ENCODE measurements around the gene SLC6A4. TPM values are rescaled to one million over a fixed set of nuclear protein-coding genes. Genes with fewer than 3 reads are reported as not detected.

Gene SLC6A4
- total RNA-seq, 1 experiment from 2014 or later: 0.02 TPM

- no peak overlapping the region for H3K27ac ChIP-seq (ENCODE audit: insufficient read length, low read depth, low read length)
- peaks cover 9 to 11% of the 10 kb centered on the region in 2 experiments for H3K9me3 Mint-ChIP-seq
- H3K36me3 Mint-ChIP-seq (ENCODE audit: insufficient read depth in 1 of 3, low read depth in 3 of 3): peaks cover 0 to 7% (median 7%) of the 10 kb centered on the region in 3 experiments; a peak in 4 of 7 replicates
- no CpG with 5 or more reads among the region's 20 CpGs for WGBS (ENCODE audit: extremely low coverage, insufficient read length, low lambda C conversion rate)
- no peak overlapping the region for H4K91ac ChIP-seq (ENCODE audit: insufficient read length, low read depth, low read length)
- H3K27ac Mint-ChIP-seq: no peak overlapping the region
- H3K14ac ChIP-seq (ENCODE audit: insufficient read depth, low read length): no peak overlapping the region
- H2BK20ac ChIP-seq (ENCODE audit: low read depth, low read length, poor library complexity, severe bottlenecking): no peak overlapping the region
- H3K56ac ChIP-seq (ENCODE audit: insufficient read length, low read depth, low read length): no peak overlapping the region
- peaks cover 81% of the 10 kb centered on the region for H3K27me3 Mint-ChIP-seq (ENCODE audit: low read depth)
- TF ChIP-seq CTCF (conservative IDR thresholded peaks at IDR 0.05): peak; percentile 50
- H3K4me2 ChIP-seq (ENCODE audit: insufficient read depth, insufficient read length, low read length): peak overlapping the region; percentile 35
- H2BK12ac ChIP-seq (ENCODE audit: insufficient read length, low read depth, low read length): no peak overlapping the region
- H3K4ac ChIP-seq (ENCODE audit: low read depth, low read length): no peak overlapping the region
- H4K20me1 ChIP-seq (ENCODE audit: control insufficient read depth, insufficient read depth, insufficient read length): no peaks in the 10 kb centered on the region
- H3K4me3 Mint-ChIP-seq: peak overlapping the region in 1 of 2 experiments; percentile 70; a peak in 2 of 5 replicates
- H3K4me1 Mint-ChIP-seq: peaks cover 27 to 28% of the 10 kb centered on the region in 2 experiments
- no peaks in the 10 kb centered on the region for H3K79me1 ChIP-seq (ENCODE audit: insufficient read depth, low read depth, low read length, poor library complexity, severe bottlenecking)
- H2BK5ac ChIP-seq (ENCODE audit: insufficient read length, low read length): no peak overlapping the region
- H3K4me1 ChIP-seq (ENCODE audit: insufficient read depth, low read length): no peaks in the 10 kb centered on the region
- H2AFZ ChIP-seq (ENCODE audit: low read length): no peak overlapping the region
- no peak overlapping the region for H3T11ph ChIP-seq (ENCODE audit: low read length)
- no peak overlapping the region for H4K5ac ChIP-seq (ENCODE audit: insufficient read length, low read depth, low read length)
- no peak overlapping the region for H4K8ac ChIP-seq (replicated peaks; ENCODE audit: insufficient read length, low read depth, low read length)
- peaks cover 33% of the 10 kb centered on the region; the same call in 1 of the 2 replicates for H3K27me3 ChIP-seq (ENCODE audit: insufficient read depth, low read length)
- H3K9ac ChIP-seq (ENCODE audit: extremely low read depth, insufficient read length, low read length): no peak overlapping the region
- peak; percentile 78 for DNase-seq
- peaks cover 5% of the 10 kb centered on the region for H3K23me2 ChIP-seq (ENCODE audit: insufficient read length, low read depth, low read length, poor library complexity, severe bottlenecking)
- H2BK120ac ChIP-seq (ENCODE audit: low read depth, low read length, poor library complexity, severe bottlenecking): no peak overlapping the region
- no peaks in the 10 kb centered on the region for H3K9me3 ChIP-seq (ENCODE audit: control insufficient read depth, low read depth, low read length)
- H3K23ac ChIP-seq (ENCODE audit: insufficient read length, low read depth, low read length): no peak overlapping the region
- H2BK15ac ChIP-seq (ENCODE audit: low read depth, low read length): no peak overlapping the region
- H3K79me2 ChIP-seq (ENCODE audit: insufficient read depth, low read length): no peaks in the 10 kb centered on the region
- no peak overlapping the region for H2AK5ac ChIP-seq (ENCODE audit: insufficient read length, low read length)
- no peak overlapping the region for H3K18ac ChIP-seq (ENCODE audit: insufficient read length, low read depth, low read length)
Measured at GRCh38 chr17:30236766-30237165, 1.3 kb upstream of the SLC6A4 start.

All from H9 (cell line).